CD4-positive, alpha-beta T cell treated with Interferon gamma for 1 hour (primary cell): ENCODE data around the gene SRSF12.

ENCODE experiments used
- DNase-seq: peaks from one replicate; pipeline ENCODE4 v3.0.0-alpha.2; 2020

Gene SRSF12

DNA sequence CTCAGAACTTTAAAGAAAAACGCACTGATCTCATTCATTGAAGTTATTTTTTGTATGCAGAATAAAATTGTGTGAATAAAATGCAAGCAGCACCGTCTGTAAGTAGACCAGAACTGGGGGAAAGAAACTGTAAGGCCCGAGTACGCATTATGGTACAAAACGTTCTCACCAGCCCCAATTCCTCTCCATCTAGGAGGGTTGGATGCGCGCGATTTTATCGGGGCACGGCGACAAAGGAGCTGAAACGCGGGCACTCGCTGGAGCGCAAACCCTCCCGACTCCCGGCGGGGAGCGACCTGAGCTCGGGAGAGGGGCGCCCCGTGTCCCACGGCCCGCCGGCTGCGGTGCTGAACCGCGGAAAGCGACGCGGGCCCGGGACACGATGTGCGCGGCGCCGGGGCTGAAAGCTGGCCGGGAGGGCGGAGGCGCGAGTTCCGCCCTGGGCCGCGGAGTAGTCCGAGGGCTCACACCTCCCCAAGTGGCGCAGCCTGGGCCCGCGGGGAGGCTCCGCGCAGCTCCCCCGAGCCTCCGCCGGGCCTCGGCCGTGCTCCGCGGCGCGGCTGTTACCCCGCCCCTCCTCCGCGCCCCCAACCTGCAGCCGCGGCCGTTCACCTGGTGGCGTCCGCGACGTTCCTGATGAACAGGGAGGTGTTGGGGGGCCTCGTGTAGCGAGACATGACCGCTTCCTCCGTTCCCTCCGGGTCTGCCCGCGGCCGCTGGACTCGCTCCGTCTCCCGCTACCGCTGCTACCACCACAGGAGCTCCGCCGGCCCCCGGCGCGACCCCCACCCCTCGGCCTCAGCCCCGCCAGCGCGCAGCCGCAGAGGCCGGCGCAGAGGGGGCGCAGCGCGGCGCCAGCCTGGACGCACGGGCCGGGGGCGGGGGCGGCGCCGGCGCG, at the start of gene SRSF12:
Gene SRSF12, minus strand, starts transcription at position 861 of the 898 bp plus-strand sequence. Its CDS starts 184 bp downstream, at position 677.
- DNase-seq, result peak; percentile 28

DNA sequence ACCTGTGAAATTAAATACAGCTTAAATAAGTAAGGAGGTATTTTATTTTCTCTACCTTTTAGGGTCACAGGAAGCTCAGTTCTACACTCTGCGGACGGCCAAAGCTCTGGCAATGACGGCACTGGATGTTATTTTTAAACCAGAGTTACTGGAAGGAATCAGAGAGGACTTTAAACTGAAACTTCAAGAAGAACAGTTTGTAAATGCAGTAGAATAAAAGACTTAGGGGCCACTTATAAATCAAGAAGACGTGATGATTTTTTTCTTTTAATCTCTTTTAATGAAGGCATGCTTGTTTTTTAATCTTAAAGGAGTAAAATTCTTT, 44.1 kb upstream of the SRSF12 start:
- no peak for DNase-seq

DNA sequence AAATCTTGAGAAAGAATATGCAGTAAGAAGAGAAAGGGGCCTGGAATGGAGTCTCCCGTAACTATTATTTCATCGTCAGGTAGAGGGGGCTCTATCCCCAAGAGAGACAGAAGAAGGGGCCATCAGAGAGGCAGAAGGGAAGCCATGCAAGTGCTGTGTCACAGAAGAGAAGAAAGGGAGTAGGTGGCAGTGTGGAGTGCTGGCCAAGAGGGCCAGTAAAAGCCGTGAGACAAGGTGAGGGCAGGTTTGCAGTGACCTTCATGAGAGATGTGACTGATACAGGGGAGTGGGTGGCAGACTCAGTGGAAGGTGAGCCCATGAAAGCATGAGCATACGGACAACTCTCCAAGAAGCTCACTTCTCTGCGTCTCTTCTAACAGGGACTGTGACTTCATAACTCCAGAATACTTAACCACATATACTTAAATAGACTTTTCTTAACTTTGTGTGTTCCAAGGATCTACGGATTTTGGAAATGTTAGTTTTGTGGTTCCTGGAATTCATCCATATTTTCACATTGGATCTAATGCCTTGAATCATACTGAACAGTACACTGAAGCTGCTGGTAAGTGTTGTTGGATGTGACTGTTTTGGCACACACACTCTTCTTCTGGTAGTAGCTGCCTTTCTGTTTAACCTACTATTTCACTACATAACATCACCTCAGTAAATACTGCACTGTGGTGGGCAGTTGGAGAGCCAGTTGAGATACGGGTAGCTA, 43.6 kb upstream of the SRSF12 start:
- no peak for DNase-seq

DNA sequence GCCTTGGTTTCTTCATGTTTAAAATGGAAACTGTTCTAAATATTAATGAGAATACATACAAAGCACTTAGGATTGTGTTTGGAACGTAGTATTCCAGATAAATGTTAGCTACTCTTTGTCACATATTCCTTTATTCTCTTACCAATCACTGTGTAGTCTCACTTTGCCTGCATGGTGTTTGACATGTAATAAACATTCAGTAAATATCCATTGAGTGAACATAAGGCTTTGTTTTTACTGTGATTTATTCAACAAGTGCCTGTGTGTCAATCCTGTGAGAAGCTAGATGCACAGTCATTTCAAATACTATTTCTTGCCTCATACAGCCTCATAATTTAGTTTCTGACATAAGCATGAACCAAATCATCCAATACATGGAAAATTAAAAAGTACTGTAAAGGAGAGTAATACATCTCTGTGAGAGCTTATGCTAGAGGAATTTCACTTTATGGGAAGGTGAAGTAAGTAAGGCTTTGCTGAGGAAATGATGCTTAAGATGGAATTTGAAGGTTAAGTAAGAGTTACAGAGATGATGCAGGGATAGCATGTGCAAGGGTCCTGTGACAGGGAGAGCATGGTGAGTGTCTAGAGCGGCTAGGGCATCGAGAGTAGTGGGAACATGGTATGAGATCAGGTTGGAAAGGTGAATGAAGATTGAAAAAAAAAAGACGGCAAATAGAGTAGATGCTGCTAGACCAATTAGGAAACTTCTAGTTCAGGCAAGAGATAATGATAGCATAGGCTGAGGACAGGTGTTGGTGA, 42.6 kb upstream of the SRSF12 start:
- DNase-seq, result no peak

DNA sequence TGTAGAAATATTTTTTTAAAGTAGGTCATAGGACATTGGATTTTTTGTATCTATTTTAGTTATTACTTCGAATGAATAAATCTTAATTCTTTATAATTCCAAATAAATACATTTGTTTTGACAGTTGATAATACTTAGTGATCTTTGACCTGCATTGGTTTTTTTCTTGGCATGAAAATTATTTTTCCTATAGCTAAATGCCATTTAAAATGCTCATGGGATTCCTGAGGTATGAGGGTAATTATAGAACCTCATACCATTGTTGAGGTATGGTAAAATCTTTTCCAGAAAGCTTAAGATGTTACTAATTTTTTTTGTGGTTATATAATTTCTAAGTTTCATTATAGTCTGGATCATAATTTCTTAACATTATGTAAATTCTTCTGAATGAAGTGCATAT, 36.3 kb upstream of the SRSF12 start:
- no peak for DNase-seq

DNA sequence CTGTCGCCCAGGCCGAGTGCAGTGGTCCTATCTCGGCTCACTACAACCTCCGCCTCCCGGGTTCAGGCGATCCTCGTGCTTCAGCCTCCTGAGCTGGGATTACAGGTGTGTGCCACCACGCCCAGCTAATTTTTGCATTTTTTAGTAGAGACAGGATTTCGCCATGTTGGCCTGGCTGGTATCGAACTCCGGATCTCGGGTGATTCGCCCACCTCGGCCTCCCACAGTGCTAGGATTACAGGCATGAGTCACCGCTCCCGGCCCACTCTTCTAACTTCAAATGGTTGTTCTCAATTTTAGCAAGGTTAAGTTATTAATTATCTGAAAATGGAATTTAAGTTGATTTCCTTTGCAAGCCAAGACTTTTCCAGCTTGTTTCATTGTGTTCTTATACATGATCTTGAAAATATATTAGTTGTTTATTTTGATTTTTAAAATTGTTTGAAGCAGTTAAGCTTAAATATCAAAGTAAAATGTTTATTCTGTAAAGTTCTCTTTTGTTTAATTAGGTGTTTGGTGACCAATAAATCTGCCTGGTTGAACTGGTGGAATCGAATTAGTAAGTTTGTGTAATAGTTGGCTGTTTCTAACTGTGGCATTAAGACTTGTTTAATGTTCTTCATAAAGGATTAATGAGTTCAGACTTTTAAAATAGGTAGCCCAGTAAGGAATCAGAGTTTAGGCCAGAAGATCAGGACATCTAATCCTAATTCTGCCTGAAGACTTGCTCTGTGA, 30.3 kb upstream of the SRSF12 start:
- DNase-seq, result no peak

DNA sequence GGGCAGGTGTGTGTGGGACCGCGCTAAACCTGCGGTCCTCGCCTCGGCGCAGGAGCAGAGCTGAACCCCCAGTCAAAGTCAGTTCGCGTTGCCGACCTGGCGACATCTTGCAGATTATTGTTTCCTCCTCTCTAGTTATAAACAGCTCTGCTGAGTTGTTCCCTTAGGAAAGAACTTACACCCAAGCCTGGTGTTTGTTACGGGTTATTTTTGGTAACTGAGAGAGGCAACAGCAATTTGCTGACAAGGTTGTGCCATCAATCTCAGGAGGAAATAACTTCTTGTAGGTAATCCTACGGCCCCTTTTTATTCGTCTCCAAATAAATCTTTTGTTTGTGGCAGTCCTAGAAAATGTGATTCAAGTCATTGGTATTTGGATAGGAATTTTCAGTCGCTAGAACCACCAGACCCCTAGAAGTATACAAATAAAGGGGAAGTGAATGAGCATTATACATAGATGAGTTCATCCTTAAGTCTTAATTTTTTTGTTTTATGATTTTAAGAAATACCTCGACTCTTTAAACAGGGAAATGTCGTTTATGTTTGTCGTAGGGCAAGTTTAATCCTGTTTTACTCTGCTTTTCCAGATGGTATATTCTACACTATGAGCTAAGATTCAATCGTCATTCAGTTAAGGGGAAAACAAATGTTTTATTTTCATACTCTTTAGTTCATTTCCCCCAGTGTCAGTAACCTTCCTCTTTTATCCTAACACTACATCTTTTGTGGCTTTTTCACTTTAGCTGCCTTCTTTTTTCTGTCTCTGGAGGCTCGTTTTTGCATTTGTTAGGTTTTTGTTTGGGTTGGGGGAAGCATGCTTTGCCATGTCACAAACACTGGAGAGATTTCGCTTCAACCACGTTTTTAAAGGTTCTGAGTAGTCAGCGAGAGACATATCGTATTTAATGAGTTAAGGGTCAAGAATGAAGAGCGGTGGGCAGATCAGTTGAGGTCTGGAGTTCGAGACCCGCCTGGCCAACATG, 29.1 kb upstream of the SRSF12 start:
- no peak for DNase-seq

DNA sequence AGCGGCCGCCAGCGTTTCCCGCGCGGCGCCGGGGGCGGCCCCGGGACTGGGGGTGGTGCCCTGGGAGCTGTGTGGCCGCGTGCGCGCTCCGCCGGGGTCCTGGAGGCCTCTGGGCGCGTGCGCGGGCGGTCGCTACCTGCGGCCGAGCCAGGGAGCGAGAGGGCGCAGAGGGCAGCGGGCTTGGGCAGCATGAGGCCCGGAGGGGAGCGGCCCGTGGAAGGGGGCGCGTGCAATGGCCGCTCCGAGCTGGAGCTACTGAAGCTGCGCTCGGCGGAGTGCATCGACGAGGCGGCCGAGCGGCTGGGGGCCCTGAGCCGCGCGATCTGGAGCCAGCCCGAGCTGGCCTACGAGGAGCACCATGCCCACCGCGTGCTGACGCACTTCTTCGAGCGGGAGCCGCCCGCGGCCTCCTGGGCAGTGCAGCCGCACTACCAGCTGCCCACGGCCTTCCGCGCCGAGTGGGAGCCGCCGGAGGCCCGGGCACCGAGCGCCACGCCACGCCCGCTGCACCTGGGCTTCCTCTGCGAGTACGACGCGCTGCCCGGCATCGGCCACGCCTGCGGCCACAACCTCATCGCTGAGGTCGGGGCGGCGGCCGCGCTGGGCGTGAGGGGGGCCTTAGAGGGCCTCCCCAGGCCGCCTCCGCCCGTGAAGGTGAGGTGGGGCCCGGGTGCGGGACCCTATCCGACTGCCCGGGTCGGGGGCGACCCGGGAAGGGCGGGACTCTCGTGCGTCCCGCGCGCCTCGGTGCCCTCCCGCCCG, 28.3 kb upstream of the SRSF12 start, which contains the start of gene PM20D2:
Gene PM20D2, plus strand, starts transcription at position 100 of the 762 bp plus-strand sequence. Its CDS starts 90 bp downstream, at position 190.
- peak; percentile 55 for DNase-seq

DNA sequence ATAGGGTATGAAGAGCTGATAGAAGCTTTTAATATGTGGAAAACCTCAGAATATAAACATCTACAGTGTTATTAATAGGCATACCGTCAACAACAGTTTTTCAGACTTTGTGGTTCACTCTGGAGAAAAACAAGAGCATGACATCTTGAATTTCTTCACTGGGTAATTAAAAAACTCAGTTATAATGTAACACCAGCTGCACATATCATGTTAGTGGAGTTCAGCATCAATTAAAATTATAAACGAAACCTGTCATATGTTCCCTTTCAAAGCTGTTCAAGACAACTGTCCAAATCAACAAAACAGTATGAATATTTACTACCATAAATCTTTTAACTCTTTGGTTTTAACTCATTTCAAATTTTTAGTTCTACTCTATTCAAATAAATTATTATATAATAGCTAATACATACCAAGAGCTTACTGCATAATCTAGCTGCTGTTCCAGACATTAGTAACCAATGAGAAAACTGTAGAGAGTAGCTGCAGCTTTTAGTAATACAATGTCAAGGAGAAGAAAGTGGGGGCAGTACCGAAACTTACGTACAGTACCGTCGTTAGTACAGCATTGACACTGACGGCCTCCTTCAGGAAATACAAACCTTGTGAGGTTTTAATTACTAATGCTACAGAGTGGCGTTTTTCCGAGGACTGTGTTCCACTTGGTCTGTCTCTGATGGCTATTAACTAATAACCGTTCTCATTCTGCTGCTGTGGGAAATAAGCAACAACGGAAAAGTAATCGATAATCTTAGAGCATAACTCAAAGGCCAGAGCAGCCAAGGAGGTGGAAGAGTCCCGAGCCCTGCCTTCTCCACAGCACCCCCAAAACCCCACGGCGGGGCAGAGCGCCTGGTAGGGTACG, 27.5 kb upstream of the SRSF12 start:
- no peak for DNase-seq

DNA sequence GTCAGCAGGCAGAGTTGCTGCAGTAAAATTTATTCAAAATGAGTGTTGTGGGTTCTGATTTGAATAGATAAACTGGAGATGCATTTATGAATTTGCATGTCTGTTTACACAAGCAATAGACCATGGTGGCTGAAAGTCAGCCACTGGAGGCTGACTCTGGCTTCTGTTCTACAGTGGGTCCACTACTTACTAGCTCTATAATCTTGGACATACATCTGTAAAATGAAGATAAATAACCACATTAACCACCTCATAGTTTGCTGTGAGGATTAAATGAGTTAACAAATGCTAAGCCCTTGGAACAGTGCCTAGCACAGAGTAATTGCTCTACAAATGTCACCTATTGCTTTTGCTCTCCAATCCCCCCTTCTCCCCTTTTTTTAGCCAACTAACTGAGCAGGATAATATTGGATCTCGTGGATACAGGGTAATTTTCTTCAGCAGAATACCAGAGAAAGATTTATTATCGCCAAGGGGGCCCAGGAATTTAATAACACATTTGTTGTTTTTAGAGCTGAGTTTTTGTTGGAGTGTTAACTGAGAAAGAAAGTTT, 26.6 kb upstream of the SRSF12 start:
- DNase-seq, result no peak

DNA sequence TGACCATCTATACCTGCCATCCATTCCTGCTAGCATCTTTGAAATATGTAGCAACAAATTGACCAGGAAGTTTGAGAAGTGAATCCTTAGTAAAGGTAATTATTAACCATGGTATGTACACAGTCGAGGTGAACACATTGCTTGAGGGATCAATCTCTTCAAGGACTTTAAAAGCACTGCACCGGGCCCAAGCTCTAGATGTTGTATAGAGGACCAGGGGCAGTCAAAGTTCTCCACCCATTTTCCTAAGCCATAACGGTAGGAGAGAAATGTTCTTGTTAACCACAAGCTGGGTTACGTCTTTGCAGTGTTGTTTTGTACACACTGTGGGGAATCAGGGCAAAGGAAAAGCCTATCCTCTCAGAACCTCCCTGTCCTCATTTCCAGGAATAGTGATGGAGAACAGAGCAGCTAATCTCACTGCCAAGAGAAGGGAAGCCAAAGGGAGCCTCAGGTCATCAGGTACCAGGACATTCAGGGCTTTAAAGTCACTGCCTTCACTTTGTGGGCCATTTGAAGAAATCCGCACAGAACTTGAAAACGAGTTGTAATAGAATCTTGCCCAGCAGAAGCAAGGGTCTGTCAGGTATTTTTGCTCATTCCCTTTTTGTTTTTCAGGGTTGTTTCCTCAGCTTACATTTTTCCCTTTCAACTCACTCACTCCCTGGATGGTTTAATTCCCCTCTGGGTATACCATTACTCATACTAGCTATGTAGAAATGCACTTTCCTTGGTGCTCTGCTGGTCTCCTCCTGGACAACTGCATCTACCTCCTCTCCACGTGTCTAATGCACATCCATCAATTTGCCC, 22.7 kb upstream of the SRSF12 start:
- no peak for DNase-seq

DNA sequence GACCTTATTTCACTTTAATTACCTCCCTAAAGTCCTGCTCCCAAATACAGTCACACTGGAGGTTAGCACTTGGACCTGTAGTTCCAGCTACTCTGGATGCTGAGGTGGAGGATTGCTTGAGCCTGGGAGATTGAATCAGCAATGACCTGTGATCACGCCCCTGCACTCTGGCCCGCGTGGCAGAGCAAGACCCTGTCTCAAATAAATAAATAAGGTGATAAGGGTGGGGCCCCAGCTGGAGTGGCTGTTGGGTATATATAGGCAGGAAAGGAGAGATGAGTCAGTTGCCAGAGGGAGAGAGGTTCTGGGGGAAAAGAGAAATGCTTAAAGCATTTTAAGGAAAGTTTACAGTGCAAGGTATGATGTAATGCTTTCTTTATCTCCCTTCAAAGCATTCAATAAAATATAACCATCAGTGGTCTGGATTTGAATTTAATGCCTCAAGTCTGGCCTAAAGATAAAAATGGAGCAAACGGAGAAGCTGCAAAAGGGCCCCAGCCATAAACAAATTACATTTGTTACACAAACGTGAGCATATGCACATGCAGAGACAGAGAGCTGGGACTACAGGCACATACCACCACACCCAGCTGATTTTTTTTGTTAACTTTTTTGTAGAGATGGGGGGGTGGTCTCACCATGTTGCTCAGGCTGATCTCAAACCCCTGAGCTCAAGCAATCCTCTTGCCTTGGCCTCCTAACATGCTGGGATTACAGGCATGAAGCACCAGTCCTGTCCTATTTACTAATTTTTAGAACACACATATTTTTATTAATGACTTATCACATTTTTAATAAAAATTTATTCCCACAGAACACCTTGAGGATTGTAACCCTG, 21.9 kb upstream of the SRSF12 start:
- no peak for DNase-seq

DNA sequence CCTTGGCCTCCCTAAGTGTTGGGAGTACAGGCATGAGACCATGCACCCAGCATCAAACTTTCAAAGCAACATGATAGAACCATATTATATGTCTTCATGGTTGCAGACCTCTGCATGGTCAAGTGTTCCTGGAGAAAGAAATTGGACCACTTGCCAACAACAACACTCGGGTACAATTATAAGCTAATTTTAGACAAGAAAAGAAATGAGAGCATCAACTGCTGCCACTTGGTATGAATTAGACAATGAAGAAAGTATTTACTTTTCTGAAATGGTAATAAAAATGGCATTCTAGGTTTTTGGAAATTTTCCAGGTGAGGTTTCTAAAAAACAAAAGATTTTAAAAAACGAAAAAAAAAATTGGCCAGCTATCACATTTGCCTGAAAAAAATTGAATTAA, 20.3 kb upstream of the SRSF12 start:
- DNase-seq, result no peak

DNA sequence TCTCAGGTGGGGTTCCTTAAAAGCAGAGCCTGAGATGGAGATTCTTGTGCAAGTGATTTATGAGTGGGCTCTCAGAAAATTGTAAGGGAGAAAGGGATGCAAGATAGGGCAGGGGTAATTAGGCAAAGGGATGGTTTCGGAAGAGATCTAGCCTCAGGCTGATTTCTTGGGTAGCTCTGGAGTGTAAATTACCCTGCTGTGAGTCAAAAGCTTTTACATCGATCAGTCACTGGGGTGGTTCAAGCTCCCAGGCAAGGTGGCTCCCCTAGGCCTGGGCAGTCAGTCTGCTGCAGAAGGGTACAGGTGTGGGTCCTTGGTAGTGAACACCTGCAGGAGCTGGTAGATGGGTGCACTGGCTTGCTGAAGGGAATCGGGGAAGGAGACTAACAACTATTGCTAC, 16.9 kb upstream of the SRSF12 start:
- DNase-seq, result no peak

DNA sequence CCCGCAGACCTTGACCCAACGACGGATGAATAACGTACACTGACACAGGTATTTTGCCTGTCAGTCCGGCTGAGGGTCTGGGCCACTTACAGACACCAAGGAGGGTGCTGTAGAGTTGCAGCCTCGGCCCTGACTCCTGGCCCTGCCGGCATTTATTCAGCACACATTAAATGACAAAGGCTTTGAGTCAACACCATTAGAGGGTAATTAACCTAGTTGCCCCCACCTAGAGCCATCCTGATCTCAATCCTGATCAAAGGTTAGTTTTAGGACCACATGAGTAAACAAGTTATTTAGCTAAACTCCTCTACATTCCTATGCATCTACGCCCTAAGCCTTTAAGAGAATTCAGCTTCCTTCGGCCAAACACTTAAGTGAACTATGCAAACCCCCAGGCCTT, 16.1 kb upstream of the SRSF12 start:
- no peak for DNase-seq

DNA sequence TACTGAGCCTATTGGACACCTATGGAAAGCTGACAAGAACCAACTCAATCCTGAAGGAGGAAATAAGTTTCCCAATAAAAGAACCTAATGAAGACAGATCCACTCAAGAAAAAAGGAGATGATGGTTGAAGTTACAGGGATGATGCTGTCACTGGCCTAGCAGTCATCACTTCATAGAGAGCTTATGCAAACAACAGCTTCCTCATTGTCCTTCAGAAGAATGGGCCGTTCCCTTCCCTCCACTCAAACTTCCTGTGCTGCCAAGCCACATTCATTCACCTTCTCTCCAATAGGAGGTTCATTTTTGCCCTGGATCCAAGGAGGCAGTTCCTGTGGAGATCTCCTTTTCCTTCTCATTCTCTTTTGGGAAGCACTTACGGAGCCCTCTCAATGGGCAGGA, 14.2 kb upstream of the SRSF12 start:
- DNase-seq, result no peak

DNA sequence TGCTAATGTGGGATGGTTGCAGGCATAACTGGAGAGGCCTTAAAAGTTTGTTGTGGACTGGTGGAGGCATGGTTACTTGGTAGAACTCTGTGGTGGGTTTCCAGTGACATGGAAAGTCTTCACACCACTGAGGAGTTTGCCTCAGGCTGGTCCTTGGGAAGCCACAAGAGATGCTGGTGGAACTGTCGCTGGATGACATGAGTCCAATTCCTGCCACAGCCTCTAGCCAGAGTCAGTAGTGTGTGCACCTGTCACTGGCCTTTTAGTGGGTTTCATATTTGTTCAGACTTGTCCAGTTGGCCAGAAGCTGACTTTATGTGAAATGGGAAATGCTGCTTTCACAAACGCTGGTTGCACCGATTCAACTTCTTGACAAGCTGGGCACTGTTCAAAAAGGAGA, 13.7 kb upstream of the SRSF12 start:
- no peak for DNase-seq
